Trophoblast cell (in vitro differentiated cells and primary cell): ENCODE data around the gene REXO1.

ENCODE experiments used
- DNase-seq, 2 donors: peaks; one replicate each; pipeline ENCODE4 v3.0.0-alpha.2; 2016
- H2AFZ ChIP-seq: 2 replicates; pipeline ENCODE4 v1.6.1; 2013; ENCODE audit warnings: low read length, moderate library complexity, mild to moderate bottlenecking; ENCODE audit not compliant: insufficient read depth, poor library complexity
- H2AK5ac ChIP-seq: 2 replicates; pipeline ENCODE4 v1.6.1; 2013; ENCODE audit warnings: mild to moderate bottlenecking, low read length
- H2BK120ac ChIP-seq: 2 replicates; pipeline ENCODE4 v1.6.1; 2013; ENCODE audit warnings: low read length, mild to moderate bottlenecking, moderate library complexity; ENCODE audit not compliant: insufficient read depth, poor library complexity
- H2BK12ac ChIP-seq: 2 replicates; pipeline ENCODE4 v1.6.1; 2013; ENCODE audit warnings: mild to moderate bottlenecking, low read length, moderate library complexity
- H2BK5ac ChIP-seq: 2 replicates; pipeline ENCODE4 v1.6.1; 2013; ENCODE audit warnings: low read length, low read depth, moderate library complexity, mild to moderate bottlenecking; ENCODE audit not compliant: poor library complexity
- H3K14ac ChIP-seq: 2 replicates; pipeline ENCODE4 v1.6.1; 2013; ENCODE audit warnings: mild to moderate bottlenecking, low read length
- H3K18ac ChIP-seq: 2 replicates; pipeline ENCODE4 v1.6.1; 2013; ENCODE audit warnings: mild to moderate bottlenecking, low read length
- H3K23ac ChIP-seq: 2 replicates; pipeline ENCODE4 v1.6.1; 2013; ENCODE audit warnings: low read length
- H3K27ac ChIP-seq: 2 replicates; pipeline ENCODE4 v1.5.1; 2013; ENCODE audit warnings: low read depth, mild to moderate bottlenecking, inconsistent platforms, low read length, moderate library complexity
- H3K27me3 ChIP-seq: 2 replicates; pipeline ENCODE4 v1.6.1; 2013; ENCODE audit warnings: inconsistent platforms, mild to moderate bottlenecking, low read length, moderate library complexity; ENCODE audit not compliant: insufficient read depth
- H3K36me3 ChIP-seq, 2 experiments: 1 replicate in 1 of 2; 2 replicates in 1 of 2; pipeline ENCODE4 v1.6.1; 2013; ENCODE audit warnings: low read length in 2 of 2, mild to moderate bottlenecking in 2 of 2, moderate library complexity in 1 of 2; ENCODE audit not compliant: insufficient read depth in 2 of 2, control insufficient read depth in 1 of 2
- H3K4ac ChIP-seq: 2 replicates; pipeline ENCODE4 v1.6.1; 2013; ENCODE audit warnings: low read depth, mild to moderate bottlenecking, low read length, moderate library complexity
- H3K4me1 ChIP-seq, 2 experiments: 1 replicate in 1 of 2; 2 replicates in 1 of 2; pipeline ENCODE4 v1.6.1; 2013; ENCODE audit warnings: low read length in 2 of 2, mild to moderate bottlenecking in 2 of 2, moderate library complexity in 1 of 2; ENCODE audit not compliant: insufficient read depth in 2 of 2, control insufficient read depth in 1 of 2
- H3K4me2 ChIP-seq: 2 replicates; pipeline ENCODE4 v1.6.1; 2013; ENCODE audit warnings: inconsistent platforms, mild to moderate bottlenecking, low read length, moderate library complexity
- H3K4me3 ChIP-seq: 2 replicates; pipeline ENCODE4 v1.5.1; 2013; ENCODE audit warnings: mild to moderate bottlenecking, low read depth, low read length, inconsistent platforms
- H3K79me1 ChIP-seq: one replicate; pipeline ENCODE4 v1.6.1; 2013; ENCODE audit warnings: low read length
- H3K79me2 ChIP-seq: 2 replicates; pipeline ENCODE4 v1.6.1; 2013; ENCODE audit warnings: low read length, mild to moderate bottlenecking; ENCODE audit not compliant: control insufficient read depth, insufficient read depth, poor library complexity
- H3K9ac ChIP-seq: 2 replicates; pipeline ENCODE4 v1.6.1; 2013; ENCODE audit warnings: mild to moderate bottlenecking, low read length
- H3K9me3 ChIP-seq: 2 replicates; pipeline ENCODE4 v1.6.1; 2013; ENCODE audit warnings: low read depth, mild to moderate bottlenecking, control low read depth, inconsistent platforms, low read length; ENCODE audit not compliant: insufficient read depth
- H4K12ac ChIP-seq: 2 replicates; pipeline ENCODE4 v1.6.1; 2013; ENCODE audit warnings: low read depth, mild to moderate bottlenecking, low read length, moderate library complexity
- H4K8ac ChIP-seq: 2 replicates; pipeline ENCODE4 v1.6.1; 2013; ENCODE audit warnings: low read depth, mild to moderate bottlenecking, low read length, moderate library complexity
- H4K91ac ChIP-seq: one replicate; pipeline ENCODE4 v1.6.1; 2013; ENCODE audit warnings: low read depth, mild to moderate bottlenecking, low read length, moderate library complexity
- WGBS: extraction: QIAGEN DNeasy Blood & Tissue Kit; methylation state at CpG from one replicate; pipeline ENCODE4 v1.1.7; 2013; ENCODE audit warnings: missing lambda C conversion rate; ENCODE audit not compliant: insufficient read length, insufficient coverage; ENCODE audit errors: extremely low coverage; 5-methylcytosine and 5-hydroxymethylcytosine counted together

The REXO1 gene

DNA sequence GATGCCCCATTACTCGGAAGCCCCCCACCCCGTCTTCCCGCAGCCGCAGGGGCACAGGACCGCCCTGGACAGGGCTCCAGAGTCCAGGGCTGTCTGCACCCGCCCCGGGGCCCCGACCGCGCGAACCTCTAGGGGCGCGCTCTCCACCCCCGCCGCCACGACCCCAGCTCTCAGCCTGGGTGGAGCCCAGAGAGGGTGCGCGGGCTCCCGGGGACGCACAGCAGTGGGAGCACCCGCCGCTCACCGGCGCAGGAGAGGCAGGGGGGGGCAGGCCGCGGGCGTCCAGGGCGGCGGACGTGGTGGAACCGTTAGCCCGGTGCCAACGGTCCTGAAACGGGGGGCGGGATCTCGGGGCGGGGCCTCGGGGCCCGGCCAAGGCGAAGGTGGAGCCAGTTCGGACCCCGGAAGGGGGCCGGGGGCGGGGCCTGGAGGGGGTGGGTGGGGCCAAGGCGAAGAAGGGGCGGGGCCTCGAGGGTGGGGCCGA is 36.3 kb downstream of the REXO1 start, which contains the start of gene ATP8B3:
TSS of gene ATP8B3 (minus strand) at position 335 of the 484 bp plus-strand sequence. CDS start 540 bp downstream, outside the sequence.
- Histone ChIP-seq H3K27ac (no peak within 1 kb of the TSS), H2BK12ac (no peak within 1 kb of the TSS), H3K23ac (no peak within 1 kb of the TSS), H3K79me1 (no peaks in the 10 kb centered on the region), H2AFZ (peak within 1 kb of the TSS; percentile 57), H2BK5ac (no peak within 1 kb of the TSS), H3K14ac (no peak within 1 kb of the TSS), H2BK120ac (no peak within 1 kb of the TSS), H4K91ac (peak within 1 kb of the TSS; percentile 36), H3K4me2 (peak within 1 kb of the TSS; percentile 88), H3K18ac (peak within 1 kb of the TSS; percentile 37), H3K27me3 (no peaks in the 10 kb centered on the region), H2AK5ac (no peak within 1 kb of the TSS), H4K12ac (peak within 1 kb of the TSS; percentile 31), H4K8ac (peak within 1 kb of the TSS; percentile 63), H3K79me2 (no peaks in the 10 kb centered on the region), H3K4me3 (peak within 1 kb of the TSS; percentile 62), H3K4ac (no peak within 1 kb of the TSS), H3K36me3 (peaks cover 23% of the 10 kb centered on the region in 2 experiments), H3K9me3 (no peaks in the 10 kb centered on the region), H3K9ac (peak within 1 kb of the TSS; percentile 10), H3K4me1 (peaks cover 0 to 14% of the 10 kb centered on the region in 2 experiments)
- WGBS = no CpG with 5 or more reads among the region's 48 CpGs
- no peak for DNase-seq

DNA sequence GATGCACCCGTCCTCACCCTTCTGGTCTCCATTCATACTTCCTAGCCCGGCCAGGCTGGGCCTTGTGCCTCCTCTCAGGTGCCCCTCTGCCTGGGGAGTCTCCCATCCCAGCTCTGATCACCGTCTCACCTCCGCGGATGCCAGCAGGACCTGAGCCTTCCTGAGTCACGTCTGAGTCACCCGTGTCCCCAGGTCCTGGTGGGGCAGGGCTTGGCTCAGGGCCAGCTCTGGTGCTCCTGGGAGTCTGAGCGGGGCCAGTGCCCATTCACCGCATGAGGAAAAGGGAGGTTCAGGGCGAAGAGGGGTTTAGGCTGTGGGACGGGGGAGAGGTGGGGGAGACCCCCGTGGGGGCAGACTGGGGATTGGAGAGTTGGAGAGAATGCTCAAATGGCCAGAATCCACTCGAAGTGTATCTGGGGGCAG is 36.8 kb downstream of the REXO1 start:
- Histone ChIP-seq H2AFZ (no peak overlapping the region), H3K79me2 (no peaks in the 10 kb centered on the region), H3K9me3 (no peaks in the 10 kb centered on the region), H3K4me1 (peaks cover 0 to 14% of the 10 kb centered on the region in 2 experiments), H2AK5ac (no peak overlapping the region), H3K36me3 (peaks cover 18% of the 10 kb centered on the region in 2 experiments), H4K12ac (peak overlapping the region; percentile 10), H3K18ac (no peak overlapping the region), H2BK120ac (no peak overlapping the region), H4K91ac (no peak overlapping the region), H3K27me3 (no peaks in the 10 kb centered on the region), H3K79me1 (no peaks in the 10 kb centered on the region), H3K14ac (no peak overlapping the region), H3K23ac (no peak overlapping the region), H3K9ac (no peak overlapping the region), H3K27ac (no peak overlapping the region), H2BK12ac (no peak overlapping the region), H2BK5ac (no peak overlapping the region), H3K4me2 (no peak overlapping the region), H3K4ac (no peak overlapping the region), H4K8ac (peak overlapping the region; percentile 51), H3K4me3 (no peak overlapping the region)
- no CpG with 5 or more reads among the region's 13 CpGs for WGBS
- peak; percentile 91 to 92 for DNase-seq

DNA sequence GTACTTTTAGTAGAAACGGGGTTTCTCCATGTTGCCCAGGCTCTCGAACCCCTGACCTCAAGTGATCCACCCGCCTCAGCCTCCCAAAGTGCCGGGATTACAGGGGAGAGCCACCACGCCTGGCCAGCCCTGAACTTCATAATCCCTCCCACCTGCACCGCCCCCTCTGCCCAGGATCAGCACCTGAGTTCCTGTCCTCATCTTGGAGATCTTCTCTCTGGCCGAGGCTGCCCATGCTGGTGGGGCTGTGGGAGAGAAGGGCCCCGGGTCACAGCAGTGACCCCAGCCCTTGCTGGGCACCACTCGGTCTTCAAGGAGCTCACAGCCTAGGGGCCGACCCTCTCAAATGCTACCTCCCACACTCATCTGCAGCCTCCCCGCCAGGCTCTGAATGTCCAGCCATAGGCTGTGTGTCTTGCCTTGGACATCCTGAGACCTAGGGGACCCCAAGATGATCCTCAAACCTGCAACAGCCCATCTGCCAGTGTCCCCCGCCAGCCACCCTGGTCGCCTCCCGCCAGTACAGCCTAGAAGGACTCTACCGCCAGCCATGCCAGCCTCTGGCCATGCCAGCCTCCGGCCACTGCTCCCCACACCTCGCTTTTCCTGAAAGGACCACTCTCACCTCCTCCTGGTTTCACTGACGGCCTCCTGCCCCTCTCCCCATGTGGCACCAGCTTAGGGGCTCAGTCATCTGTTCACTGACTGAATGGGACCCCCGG is 37.7 kb downstream of the REXO1 start:
- Histone ChIP-seq H4K91ac (no peak overlapping the region), H2BK5ac (no peak overlapping the region), H3K79me1 (no peaks in the 10 kb centered on the region), H2BK12ac (no peak overlapping the region), H3K4me3 (no peak overlapping the region), H2AK5ac (no peak overlapping the region), H3K79me2 (no peaks in the 10 kb centered on the region), H2AFZ (no peak overlapping the region), H3K23ac (no peak overlapping the region), H3K4me1 (peaks cover 0 to 14% of the 10 kb centered on the region in 2 experiments), H3K27me3 (no peaks in the 10 kb centered on the region), H4K12ac (no peak overlapping the region), H4K8ac (no peak overlapping the region), H2BK120ac (no peak overlapping the region), H3K4me2 (no peak overlapping the region), H3K18ac (no peak overlapping the region), H3K9me3 (no peaks in the 10 kb centered on the region), H3K4ac (no peak overlapping the region), H3K36me3 (peaks cover 10 to 11% of the 10 kb centered on the region in 2 experiments), H3K27ac (no peak overlapping the region), H3K14ac (no peak overlapping the region), H3K9ac (no peak overlapping the region)
- DNase-seq = no peak
- no CpG with 5 or more reads among the region's 19 CpGs for WGBS

DNA sequence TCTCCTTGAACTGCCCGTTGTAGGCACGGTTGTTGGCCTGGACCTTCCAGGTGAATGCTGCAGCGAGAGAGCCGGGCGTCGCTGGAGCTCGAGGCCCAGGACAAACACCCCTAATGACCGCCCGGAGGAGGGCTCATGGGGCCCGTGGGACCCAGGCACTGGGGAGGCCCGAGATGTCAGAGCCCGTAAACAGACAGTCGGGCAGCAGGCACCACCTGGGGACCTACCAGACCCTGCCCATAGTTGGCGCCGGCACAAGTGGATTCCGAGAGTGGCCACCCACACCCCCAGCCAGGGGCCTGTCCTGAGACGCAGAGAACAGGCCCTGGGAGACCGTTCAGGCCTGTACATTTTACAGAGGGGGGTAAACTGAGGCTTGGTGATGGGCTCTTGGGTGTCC is 38.6 kb downstream of the REXO1 start:
- Histone ChIP-seq H2AFZ (no peak overlapping the region), H4K12ac (no peak overlapping the region), H4K8ac (no peak overlapping the region), H2BK12ac (no peak overlapping the region), H3K23ac (no peak overlapping the region), H3K36me3 (peaks cover 2 to 3% of the 10 kb centered on the region in 2 experiments), H3K4ac (no peak overlapping the region), H2BK120ac (no peak overlapping the region), H3K4me2 (no peak overlapping the region), H3K4me3 (no peak overlapping the region), H3K14ac (no peak overlapping the region), H3K9me3 (no peaks in the 10 kb centered on the region), H2AK5ac (no peak overlapping the region), H3K18ac (no peak overlapping the region), H3K9ac (no peak overlapping the region), H3K4me1 (peaks cover 0 to 14% of the 10 kb centered on the region in 2 experiments), H3K79me2 (no peaks in the 10 kb centered on the region), H3K79me1 (no peaks in the 10 kb centered on the region), H2BK5ac (no peak overlapping the region), H3K27ac (no peak overlapping the region), H4K91ac (no peak overlapping the region), H3K27me3 (no peaks in the 10 kb centered on the region)
- no CpG with 5 or more reads among the region's 18 CpGs for WGBS
- no peak for DNase-seq
